ENCODE data around the gene BAIAP2L1.
A peak's percentile ranks its signal among the peaks of the same experiment; 100 is the strongest.
"Not testable (repeated sequence)": the region's sequence is repeated elsewhere in the genome, so short reads cannot be mapped to it uniquely, and the experiment has no call there.

BAIAP2L1 gene

GRCh38 chr7:98413655-98414054 is 12.8 kb upstream of the BAIAP2L1 start:
- H3K4me3 ChIP-seq (ENCODE audit: low read depth, low read length); DNase-seq (ENCODE audit: low read depth): not testable (repeated sequence)
- TF ChIP-seq CTCF (conservative IDR thresholded peaks at IDR 0.05; ENCODE audit: low read depth, low read length) = peak; percentile 2

DNA sequence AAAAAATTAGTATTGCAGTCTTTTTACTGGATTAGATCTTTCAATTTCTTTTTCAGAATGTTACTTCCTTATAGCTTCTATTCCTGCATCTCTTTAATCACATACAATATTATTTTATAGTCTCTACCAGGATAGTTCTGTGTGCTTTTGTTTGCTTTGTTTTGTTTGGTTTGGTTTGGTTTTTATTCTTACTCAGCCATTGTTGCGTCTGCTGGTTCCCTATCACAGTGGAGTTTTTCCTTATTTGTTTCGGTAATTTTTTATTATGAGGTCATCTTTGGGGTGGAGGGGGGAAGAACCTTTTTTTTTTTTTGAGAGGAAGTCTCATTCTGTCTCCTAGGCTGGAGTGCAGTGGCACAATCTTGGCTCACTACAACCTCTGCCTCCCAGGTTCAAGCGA is 9.0 kb upstream of the BAIAP2L1 start:
- no peak for DNase-seq (ENCODE audit: low read depth)
- H3K4me3 ChIP-seq (ENCODE audit: low read depth, low read length) = no peak overlapping the region
- TF ChIP-seq CTCF (conservative IDR thresholded peaks at IDR 0.05; ENCODE audit: low read depth, low read length) = no peak

DNA sequence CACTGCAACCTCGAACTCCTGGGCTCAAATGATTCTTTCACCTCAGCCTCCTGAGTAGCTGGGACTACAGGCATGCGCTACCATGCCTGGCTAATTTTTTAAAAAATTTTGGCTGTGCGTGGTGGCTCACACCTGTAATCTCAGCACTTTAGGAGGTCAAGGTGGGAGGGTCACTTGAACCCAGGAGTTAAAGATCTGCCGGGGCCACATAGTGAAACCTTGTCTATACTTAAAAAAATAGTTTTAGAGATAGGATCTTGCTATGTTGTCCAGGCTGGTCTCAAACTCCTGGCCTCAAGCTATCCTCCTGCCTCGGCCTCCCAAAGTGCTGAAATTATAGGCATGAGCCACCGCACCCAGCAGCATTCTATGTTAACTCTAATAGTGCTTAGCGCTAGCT is 7.3 kb upstream of the BAIAP2L1 start:
- DNase-seq (ENCODE audit: low read depth); H3K4me3 ChIP-seq (ENCODE audit: low read depth, low read length): not testable (repeated sequence)

- no peak for DNase-seq (ENCODE audit: low read depth)
- no peak overlapping the region for H3K4me3 ChIP-seq (ENCODE audit: low read depth, low read length)
- no peak for TF ChIP-seq CTCF (conservative IDR thresholded peaks at IDR 0.05; ENCODE audit: low read depth, low read length)
Observed at GRCh38 chr7:98406827-98407226, 5.9 kb upstream of the BAIAP2L1 start.

GRCh38 chr7:98404840-98405239 is 4.0 kb upstream of the BAIAP2L1 start:
- TF ChIP-seq CTCF (conservative IDR thresholded peaks at IDR 0.05; ENCODE audit: low read depth, low read length) = no peak
- no peak for DNase-seq (ENCODE audit: low read depth)
- H3K4me3 ChIP-seq (ENCODE audit: low read depth, low read length) = no peak overlapping the region

DNA sequence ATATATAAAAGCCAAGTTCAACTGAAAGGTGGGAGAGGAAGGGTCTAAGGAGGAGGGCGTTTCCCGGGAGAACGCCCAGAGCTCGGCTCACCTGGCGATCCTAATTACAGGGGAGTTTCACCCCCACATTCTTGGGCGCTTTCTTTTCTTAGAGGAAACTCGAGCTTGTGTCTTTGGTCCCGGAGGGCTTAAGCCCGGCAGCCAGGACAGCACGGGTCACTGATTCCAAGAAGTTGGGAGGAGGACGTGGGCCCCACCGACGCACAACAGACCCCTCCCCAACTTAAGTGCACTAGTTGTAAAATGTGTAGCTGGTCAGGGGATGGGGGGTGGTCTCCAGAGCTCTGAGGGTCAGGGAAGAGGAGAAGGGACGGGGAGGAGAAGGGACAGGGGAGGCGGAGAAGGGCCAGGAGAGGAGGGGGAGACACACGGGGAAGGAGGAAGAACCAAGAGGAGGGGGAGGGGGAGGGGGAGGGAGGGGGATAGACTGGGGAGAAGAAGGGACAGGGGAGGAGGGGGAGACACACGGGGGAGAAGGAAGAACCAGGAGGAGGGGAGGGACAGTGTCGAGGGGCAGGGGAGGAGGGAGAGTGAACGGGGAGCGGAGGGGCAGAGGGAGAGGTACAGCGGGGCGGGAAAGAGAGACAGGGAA is 874 bp downstream of the BAIAP2L1 start:
- peak; percentile 37 for DNase-seq (ENCODE audit: low read depth)
- TF ChIP-seq CTCF (conservative IDR thresholded peaks at IDR 0.05; ENCODE audit: low read depth, low read length) = no peak
- peak overlapping the region; percentile 69 for H3K4me3 ChIP-seq (ENCODE audit: low read depth, low read length)

GRCh38 chr7:98399462-98399861 is 1.4 kb downstream of the BAIAP2L1 start:
- TF ChIP-seq CTCF (conservative IDR thresholded peaks at IDR 0.05; ENCODE audit: low read depth, low read length) = no peak
- peak overlapping the region; percentile 69 for H3K4me3 ChIP-seq (ENCODE audit: low read depth, low read length)
- peak; percentile 41 for DNase-seq (ENCODE audit: low read depth)

All from choroid plexus epithelial cell (primary cell).